Islet precursor cell (in vitro differentiated cells): ENCODE data around the gene SEMA7A.
A peak's percentile ranks its signal among the peaks of the same experiment; 100 is the strongest.

ENCODE experiments used
- DNase-seq: peaks from one replicate; pipeline ENCODE4 v3.0.0-alpha.2; 2018

Gene SEMA7A

GRCh38 chr15:74429781-74430400, 3.9 kb downstream of the SEMA7A start:
- no peak for DNase-seq

DNA sequence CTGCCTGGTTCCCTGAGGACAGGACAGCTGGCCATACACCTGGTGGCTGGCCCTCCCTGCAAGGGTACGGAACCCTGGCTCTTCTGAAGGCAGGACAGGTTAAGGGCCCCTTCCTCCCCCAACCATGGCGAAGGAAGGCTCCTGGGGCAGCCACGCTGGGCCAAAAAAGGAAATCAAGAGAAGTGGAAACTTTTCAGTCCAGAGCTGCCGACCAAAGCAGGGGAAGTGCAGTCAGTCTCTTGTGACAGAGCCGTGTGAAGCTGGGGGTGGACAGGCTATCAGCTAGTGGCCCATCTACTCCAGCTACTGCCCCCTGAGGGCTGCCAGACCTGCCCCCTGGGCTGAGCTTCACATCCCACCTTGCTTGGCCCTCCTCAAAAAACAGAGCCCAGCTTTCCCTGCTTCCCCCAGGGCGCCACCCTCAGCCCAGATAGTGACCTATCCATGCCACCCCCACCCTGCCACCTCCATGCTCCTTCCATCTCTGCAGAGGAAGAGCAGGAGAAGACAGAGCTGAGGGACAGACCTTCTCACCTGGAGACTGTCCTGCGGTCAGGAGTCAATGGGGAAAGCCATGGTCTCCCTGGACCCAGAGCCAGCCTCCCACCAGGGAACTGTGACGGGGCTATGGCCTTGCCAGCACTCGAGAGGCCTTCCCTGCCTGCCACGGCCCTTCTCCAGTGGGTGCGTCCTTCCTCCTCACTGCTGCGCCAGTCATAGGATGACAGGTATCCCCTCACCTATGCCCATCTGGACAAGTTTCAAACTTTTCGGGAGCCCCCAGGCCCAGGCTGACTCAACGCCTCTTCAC, 4.6 kb downstream of the SEMA7A start:
- no peak for DNase-seq

DNA sequence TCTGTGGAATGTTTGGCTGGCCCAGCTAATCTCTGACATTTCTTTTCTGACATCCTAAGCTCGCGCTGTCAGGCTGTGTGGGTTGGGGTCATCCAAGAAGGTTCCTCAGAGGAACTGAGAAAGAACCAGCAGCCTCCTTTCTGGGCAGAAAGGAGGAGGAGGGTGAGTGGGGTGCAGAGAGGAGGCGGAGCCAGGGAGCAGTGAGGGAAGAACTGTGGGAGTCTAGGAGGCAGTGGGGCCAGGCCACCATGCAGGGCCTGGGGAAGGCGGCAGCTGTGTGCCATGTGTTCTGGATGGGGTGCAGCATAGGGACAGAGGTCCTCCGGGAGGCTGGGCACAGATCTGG, 5.3 kb downstream of the SEMA7A start:
- DNase-seq = no peak

DNA sequence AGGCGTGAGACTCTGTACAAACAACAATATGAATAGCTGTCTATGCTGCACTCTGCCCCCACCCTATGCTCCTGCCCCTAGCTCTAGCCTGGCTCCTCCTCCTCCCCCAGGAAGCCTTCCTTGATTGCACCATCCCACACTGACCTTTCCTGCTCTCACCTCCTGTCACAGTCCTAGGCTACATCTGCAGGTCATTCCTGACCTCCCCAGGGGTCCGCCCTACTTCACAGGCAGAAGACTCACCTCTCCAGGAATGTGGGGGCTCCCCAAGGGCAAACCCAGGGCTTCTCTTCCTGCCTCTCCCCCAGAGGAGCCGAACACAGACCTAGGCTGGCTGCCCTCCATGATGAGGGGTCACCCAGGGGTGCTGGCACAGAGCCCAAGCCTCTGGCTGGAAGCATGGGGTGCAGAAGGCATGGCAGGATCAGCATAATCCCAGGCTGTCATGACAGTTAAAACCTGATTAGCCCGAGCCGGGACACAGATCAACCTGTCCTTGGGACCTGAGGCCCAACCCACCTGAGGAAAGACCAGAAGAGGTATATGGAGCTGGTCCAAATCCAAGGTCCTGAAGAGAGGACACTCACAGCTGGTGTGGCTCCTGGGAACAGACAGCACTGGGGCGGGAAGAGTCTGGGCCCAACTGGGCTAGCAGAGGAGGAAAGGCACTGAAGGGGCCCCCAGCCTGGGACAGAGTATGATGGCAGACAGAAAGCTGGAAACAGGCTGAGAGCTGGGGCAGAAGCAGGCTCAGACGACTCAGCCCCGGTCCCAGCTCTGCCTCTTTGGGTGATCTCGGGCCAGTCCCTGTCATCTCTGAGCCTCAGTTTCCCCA, 5.9 kb downstream of the SEMA7A start:
- DNase-seq = no peak

DNA sequence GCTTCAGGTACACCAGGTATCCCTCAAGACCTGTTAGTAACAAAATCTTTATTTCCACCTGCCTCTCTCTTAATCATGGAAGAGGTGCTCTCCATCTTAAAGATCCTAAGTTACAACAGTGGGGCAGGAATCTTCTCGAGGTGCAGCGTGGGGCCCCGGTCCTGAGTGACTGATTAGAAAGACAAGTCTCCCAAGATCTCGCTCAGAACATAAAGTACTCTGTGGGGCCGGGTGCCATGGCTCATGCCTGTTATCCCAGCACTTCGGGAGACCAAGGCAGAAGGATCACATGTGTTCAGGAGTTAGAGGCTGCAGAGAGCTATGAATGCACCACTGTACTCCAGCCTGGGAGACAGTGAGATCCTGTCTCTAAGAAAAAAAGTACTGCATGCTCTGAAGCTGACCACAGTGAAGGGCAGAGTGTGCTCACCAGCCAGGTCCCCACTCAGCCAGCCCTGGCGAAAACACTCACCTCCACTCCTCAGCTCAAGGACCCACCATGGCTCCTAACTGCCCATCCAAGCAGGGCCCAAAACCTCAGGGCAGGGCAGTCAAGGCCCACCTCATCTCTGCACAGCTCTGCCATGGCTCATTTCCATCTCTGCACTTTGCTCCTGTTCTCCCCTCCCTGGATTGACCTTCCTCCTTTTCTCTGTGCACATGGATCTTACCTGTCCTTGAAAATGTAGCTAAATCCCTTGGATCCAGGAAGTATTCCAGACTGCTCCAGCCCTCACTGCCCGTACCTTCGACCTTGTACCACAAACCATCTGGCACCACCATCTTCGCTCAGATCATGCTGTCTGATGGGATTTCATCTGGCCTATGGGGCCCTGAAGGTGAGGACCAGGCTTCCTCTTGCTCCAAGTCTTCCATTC, 7.1 kb downstream of the SEMA7A start:
- no peak for DNase-seq

DNA sequence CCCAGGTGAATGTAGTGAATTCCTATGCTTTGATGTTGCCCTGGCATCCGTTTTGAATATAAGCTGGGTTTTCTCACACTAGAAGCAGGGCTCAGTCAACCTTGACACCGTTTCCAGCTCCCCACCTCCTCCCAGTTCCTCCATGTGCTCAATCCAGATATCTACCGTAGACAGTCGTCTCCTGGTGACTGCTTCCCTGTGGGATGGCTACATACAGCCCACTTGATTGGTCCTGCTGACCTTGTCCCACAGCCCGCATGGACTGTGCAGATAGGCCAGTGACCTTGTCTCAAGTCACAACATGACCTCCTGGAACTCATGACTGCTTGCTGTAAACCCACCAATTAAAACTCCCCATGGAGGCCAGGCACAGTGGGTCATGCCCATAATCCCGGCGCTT, 8.1 kb downstream of the SEMA7A start:
- DNase-seq = no peak

GRCh38 chr15:74424901-74425528, 8.7 kb downstream of the SEMA7A start:
- DNase-seq = no peak

- no peak for DNase-seq
Observed at GRCh38 chr15:74423431-74424257, 10.1 kb downstream of the SEMA7A start.

GRCh38 chr15:74422652-74423430, 10.9 kb downstream of the SEMA7A start:
- peak; percentile 98 for DNase-seq

GRCh38 chr15:74422265-74422651, 11.5 kb downstream of the SEMA7A start:
- DNase-seq = no peak

- DNase-seq = peak; percentile 79
Observed at GRCh38 chr15:74421302-74422245, 12.2 kb downstream of the SEMA7A start.

- no peak for DNase-seq
Observed at GRCh38 chr15:74420193-74420905, 13.4 kb downstream of the SEMA7A start.

- DNase-seq = no peak
Observed at GRCh38 chr15:74419432-74419831, 14.3 kb downstream of the SEMA7A start.

- DNase-seq = no peak
Observed at GRCh38 chr15:74418575-74419338, 15.0 kb downstream of the SEMA7A start.

- no peak for DNase-seq
Observed at GRCh38 chr15:74417670-74418069, 16.1 kb downstream of the SEMA7A start.

- DNase-seq = no peak
Observed at GRCh38 chr15:74417225-74417624, 16.5 kb downstream of the SEMA7A start.

DNA sequence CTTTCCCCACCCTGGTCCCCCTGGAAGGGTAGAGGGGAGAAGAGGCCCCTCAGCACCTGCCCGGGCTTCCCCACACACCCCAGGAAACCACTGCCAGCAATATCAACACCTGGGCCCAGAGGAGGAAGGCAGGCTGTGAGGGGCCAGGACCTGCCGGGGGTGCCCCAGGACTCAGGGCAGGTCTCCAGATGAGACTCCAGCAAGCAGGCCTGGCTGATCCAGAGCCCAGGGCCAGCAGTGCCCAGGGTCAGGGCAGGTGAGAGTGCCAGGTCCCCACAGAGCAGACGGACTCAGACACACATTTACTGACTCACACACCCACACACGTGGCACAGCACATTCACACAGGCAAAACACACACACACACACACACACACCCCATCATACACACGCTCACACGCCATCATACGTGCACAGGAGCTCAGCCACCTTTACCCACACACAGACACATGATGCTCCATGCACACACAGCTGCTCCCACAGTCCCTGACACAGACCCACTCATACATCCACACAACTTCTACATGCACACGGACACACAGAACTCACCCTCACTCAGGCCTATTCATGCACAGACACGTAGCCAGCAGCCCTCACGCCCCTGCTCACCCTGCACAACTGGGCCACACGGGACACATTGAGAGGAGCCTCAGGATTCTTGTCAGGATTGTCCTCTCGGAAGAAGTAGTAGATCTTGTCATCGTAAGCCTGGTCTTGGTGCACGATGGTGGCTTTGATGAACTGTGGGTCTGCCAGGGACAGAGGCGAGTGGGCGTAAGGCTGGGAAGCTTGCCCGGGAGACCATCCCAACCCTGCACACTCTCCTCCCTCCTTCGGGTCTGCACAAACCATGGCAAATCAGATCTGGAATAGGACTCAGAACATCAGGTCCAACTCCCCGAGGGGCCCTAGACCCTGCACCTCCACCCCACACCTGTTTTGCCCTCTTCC, 17.5 kb downstream of the SEMA7A start:
- no peak for DNase-seq
